ENCODE measurements around the gene SLC6A19.
"Not testable (repeated sequence)": the region's sequence is repeated elsewhere in the genome, so short reads cannot be mapped to it uniquely, and the experiment has no call there.

SLC6A19 gene

DNA sequence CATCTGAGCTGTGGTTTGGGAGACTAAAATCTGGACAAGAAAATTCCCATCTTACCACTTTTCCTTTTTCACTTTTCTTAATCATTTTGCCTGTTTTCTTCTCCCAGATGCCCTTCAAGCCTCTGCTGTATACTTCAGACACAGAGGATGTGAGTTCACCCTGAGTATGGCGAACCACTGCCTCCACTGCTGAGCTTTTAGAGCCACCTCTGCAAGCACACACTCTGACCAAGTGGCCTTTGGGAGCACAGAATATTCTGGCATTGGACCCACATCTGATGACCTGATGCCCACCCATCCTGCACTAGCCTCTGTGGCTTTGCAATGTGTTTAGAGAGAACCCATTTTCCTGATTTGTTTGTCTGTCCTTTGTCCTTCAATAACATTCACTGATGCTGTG, 61.0 kb downstream of the SLC6A19 start:
- TF ChIP-seq, protein P1, sequence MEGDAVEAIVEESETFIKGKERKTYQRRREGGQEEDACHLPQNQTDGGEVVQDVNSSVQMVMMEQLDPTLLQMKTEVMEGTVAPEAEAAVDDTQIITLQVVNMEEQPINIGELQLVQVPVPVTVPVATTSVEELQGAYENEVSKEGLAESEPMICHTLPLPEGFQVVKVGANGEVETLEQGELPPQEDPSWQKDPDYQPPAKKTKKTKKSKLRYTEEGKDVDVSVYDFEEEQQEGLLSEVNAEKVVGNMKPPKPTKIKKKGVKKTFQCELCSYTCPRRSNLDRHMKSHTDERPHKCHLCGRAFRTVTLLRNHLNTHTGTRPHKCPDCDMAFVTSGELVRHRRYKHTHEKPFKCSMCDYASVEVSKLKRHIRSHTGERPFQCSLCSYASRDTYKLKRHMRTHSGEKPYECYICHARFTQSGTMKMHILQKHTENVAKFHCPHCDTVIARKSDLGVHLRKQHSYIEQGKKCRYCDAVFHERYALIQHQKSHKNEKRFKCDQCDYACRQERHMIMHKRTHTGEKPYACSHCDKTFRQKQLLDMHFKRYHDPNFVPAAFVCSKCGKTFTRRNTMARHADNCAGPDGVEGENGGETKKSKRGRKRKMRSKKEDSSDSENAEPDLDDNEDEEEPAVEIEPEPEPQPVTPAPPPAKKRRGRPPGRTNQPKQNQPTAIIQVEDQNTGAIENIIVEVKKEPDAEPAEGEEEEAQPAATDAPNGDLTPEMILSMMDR (IDR thresholded peaks at IDR 0.05; ENCODE audit: low read depth, low read length): no peak
- H3K4me3 ChIP-seq (ENCODE audit: low read depth, low read length): no peak overlapping the region

DNA sequence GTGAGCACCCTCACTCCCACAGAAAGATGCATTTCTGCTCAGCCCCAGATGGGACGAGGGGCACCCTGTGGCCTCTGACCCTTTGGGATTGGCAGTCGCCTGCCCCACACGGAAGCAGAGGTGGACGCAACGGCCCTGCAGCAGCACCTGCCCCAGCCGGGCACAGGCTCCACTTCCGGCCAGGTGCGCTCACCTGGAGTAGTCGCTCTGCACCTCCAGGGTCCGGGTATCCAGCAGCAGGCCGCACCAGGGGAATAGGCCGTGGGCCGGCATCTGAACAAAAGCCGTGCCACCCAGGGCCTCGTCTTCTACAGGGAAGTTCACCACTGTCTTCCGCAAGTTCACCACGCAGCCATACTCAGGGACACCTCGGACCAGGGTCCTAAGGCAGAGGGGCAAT, 62.8 kb downstream of the SLC6A19 start:
- peak overlapping the region; percentile 57 for H3K4me3 ChIP-seq (ENCODE audit: low read depth, low read length)
- TF ChIP-seq, protein P1 (IDR thresholded peaks at IDR 0.05; ENCODE audit: low read depth, low read length): no peak

DNA sequence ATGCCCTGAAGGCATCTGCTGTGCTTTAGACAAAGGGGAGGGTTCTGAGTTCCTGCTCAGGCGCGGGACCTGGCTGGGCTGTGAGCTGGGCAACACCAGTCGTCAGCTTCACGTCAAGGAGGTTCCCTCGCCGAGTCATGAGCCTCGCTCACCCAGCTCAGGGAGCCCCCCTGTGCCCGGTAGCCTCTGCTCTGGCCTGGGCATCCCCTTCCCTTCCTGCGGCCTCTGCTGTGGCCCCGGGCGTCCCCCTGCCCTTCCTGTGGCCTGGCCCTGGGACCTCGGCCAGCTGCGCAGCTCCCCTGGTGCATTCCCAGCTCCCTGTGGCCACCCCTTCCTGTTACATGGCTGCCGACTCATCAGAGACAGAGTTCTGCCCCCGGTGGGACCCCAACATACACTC, 63.6 kb downstream of the SLC6A19 start:
- TF ChIP-seq, protein P1 (IDR thresholded peaks at IDR 0.05; ENCODE audit: low read depth, low read length): no peak
- no peak overlapping the region for H3K4me3 ChIP-seq (ENCODE audit: low read depth, low read length)

DNA sequence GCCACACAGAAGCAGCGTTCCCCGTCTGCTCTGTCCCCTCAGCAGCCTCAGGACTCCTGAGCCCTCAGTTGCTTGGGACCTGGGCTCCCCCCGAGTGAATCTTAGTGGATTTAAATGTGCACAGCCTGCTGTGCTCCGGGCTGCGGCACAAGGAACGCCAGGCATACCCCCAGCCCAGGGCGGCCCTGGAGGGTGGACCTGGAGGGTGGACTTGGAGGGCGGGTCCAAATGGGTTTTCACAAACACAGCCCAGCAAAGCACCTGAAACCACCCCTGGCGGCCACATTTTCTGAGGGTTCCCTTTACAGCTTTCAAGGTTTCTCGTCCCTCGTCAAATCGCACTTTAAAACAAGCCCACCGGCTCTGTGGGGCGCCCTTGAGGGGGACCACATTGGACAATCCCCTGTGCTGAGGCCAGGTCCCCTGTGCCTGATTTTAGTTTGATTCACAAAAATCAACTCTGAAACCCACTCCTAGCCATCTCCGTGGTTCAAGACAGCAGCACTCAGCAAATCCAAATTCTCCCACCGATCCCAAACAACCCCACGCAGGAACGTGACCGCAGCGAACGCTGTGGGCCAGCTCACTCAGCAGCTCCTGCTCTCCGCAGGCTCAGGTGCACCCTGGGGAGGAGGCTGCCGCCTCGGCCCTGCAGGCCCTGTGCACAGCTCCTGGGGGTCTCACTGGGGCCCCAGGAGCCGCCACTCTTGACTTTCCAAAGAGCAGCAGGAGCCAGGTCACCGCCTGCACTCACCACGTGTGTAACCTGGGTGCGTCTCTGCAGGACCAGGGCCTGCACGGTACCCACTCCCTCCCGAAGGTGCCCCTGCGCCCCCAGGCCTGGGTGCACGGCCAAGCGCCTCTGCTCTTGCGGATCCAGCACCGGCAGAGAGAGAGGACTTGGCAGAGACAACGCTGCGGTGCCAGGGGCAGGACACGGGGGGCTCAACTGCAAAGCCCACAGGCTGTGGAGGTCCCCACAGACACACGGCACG, 64.4 kb downstream of the SLC6A19 start:
- H3K4me3 ChIP-seq (ENCODE audit: low read depth, low read length): peak overlapping the region; percentile 48
- TF ChIP-seq, protein P1 (IDR thresholded peaks at IDR 0.05; ENCODE audit: low read depth, low read length): no peak

DNA sequence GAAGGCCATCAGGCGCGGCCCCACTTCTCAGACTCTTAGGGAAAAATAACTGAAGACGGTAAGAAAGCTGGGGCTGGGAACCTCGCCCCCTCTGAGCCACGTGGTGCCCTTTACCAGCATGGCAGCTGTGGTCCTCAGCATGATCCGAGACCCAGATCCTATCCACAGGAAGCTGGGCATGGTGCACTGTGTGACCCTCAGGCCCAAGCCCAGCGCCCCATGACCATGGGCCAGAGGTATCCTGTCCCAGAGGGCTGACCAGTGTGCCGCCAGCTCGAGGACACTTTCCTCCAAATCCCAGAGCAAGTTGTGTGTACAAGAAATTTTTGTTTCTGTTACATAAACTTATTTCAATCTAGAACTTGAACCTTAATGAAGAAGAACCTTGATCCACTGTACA, 65.4 kb downstream of the SLC6A19 start:
- TF ChIP-seq, protein P1 (IDR thresholded peaks at IDR 0.05; ENCODE audit: low read depth, low read length): no peak
- H3K4me3 ChIP-seq (ENCODE audit: low read depth, low read length): no peak overlapping the region

DNA sequence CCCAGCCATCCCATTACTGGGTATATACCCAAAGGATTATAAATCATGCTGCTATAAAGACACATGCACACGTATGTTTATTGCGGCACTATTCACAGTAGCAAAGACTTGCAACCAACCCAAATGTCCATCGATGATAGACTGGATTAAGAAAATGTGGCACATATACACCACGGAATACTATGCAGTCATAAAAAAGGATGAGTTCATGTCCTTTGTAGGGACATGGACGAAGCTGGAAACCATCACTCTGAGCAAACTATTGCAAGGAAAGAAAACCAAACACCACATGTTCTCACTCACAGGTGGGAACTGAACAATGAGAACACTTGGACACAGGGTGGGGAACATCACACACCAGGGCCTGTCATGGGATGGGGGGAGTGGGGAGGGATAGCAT, 66.1 kb downstream of the SLC6A19 start:
- H3K4me3 ChIP-seq (ENCODE audit: low read depth, low read length): not testable (repeated sequence)

DNA sequence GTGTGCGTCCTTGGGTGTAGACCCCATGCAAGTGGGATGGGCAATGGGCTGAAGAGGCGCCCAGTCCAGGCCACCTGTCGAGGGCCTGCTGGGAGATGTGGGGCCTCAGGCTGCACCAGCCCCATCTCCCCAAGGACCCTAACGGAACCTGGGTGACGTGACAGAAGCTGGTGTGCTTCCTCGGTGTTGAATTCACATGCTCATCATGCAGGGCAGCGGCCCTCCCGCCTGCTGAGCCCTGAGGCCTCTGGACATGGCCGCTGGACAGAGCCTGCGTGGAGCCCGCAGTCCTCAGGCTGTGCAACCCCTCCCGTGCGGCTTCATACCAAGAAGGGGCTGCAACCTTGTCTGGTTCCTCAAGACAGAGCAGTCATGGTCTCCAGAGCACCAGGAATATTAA, 66.7 kb downstream of the SLC6A19 start:
- H3K4me3 ChIP-seq (ENCODE audit: low read depth, low read length): peak overlapping the region; percentile 55
- TF ChIP-seq, protein P1 (IDR thresholded peaks at IDR 0.05; ENCODE audit: low read depth, low read length): no peak

All from WI38 (cell line).